ENCODE data around the gene MACROD2. TPM values are rescaled to one million over a fixed set of nuclear protein-coding genes. Genes with fewer than 3 reads are reported as not detected.

MACROD2 gene
- total and polyA plus RNA-seq, 11 donors, result 0.54 to 5.4 (median 2.4) TPM

- TF ChIP-seq, protein P1, sequence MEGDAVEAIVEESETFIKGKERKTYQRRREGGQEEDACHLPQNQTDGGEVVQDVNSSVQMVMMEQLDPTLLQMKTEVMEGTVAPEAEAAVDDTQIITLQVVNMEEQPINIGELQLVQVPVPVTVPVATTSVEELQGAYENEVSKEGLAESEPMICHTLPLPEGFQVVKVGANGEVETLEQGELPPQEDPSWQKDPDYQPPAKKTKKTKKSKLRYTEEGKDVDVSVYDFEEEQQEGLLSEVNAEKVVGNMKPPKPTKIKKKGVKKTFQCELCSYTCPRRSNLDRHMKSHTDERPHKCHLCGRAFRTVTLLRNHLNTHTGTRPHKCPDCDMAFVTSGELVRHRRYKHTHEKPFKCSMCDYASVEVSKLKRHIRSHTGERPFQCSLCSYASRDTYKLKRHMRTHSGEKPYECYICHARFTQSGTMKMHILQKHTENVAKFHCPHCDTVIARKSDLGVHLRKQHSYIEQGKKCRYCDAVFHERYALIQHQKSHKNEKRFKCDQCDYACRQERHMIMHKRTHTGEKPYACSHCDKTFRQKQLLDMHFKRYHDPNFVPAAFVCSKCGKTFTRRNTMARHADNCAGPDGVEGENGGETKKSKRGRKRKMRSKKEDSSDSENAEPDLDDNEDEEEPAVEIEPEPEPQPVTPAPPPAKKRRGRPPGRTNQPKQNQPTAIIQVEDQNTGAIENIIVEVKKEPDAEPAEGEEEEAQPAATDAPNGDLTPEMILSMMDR (IDR thresholded peaks at IDR 0.05), result no peak
- no peak for TF ChIP-seq POLR2A (IDR thresholded peaks at IDR 0.05)
- Histone ChIP-seq H3K4me3 (no peak overlapping the region), H3K4me1 (no peaks in the 10 kb centered on the region), H3K36me3 (no peaks in the 10 kb centered on the region), H3K27me3 (no peaks in the 10 kb centered on the region), H3K9me3 (peaks cover 0 to 3% (median 0%) of the 10 kb centered on the region in 12 donors), H3K27ac (no peak overlapping the region)
- DNase-seq (no peak), ATAC-seq (no peak)
- intact Hi-C loops (cut with DNase I), result no loop called here
- WGBS, 4 donors, result 79 to 91% (median 84%) methylated on average over 2 of the region's 2 CpGs
Measured at GRCh38 chr20:14879020-14879697, 883.8 kb downstream of the MACROD2 start.

DNA sequence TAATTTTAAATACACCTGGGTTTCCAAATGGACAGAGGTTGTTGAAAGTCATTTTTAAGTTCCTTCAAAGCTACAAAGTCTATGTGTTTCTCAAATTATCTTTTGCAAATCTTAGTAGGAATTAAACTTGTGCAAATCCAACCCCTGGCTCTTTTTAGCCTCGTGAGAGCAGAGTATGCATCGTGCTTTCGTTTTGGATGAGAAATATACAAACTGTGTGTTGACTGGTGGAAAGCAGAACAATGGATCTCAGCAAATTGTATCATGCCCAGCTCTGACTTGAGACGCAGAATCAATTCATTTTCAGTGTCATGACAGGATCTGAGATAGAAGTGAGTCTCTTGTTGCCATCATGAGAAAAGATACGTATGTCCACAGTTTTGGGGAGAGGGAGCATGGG lies 884.5 kb downstream of the MACROD2 start:
- TF ChIP-seq, protein P1 (IDR thresholded peaks at IDR 0.05), result no peak
- no peak for TF ChIP-seq POLR2A (IDR thresholded peaks at IDR 0.05)
- DNase-seq (no peak), ATAC-seq (no peak)
- Histone ChIP-seq H3K27ac (no peak overlapping the region), H3K9me3 (peaks cover 0 to 3% (median 0%) of the 10 kb centered on the region in 12 donors), H3K4me1 (no peaks in the 10 kb centered on the region), H3K36me3 (no peaks in the 10 kb centered on the region), H3K4me3 (no peak overlapping the region), H3K27me3 (no peaks in the 10 kb centered on the region)
- WGBS, 4 donors, result 80 to 82% (median 81%) methylated on average over 5 of the region's 5 CpGs
- intact Hi-C loops (cut with DNase I), result no loop called here

GRCh38 chr20:14881518-14881917 lies 886.2 kb downstream of the MACROD2 start:
- H3K4me3 ChIP-seq, result no peak overlapping the region
- H3K4me1 ChIP-seq, result no peaks in the 10 kb centered on the region
- DNase-seq (no peak), ATAC-seq (no peak)
- no peaks in the 10 kb centered on the region for H3K36me3 ChIP-seq
- WGBS, 4 donors, result 80 to 95% (median 83%) methylated on average over 2 of the region's 2 CpGs
- no peak for TF ChIP-seq POLR2A (IDR thresholded peaks at IDR 0.05)
- TF ChIP-seq, protein P1 (IDR thresholded peaks at IDR 0.05), result no peak
- intact Hi-C loops (cut with DNase I), result no loop called here
- H3K27me3 ChIP-seq, result no peaks in the 10 kb centered on the region
- H3K9me3 ChIP-seq, result peaks cover 0 to 3% (median 0%) of the 10 kb centered on the region in 12 donors
- no peak overlapping the region for H3K27ac ChIP-seq

DNA sequence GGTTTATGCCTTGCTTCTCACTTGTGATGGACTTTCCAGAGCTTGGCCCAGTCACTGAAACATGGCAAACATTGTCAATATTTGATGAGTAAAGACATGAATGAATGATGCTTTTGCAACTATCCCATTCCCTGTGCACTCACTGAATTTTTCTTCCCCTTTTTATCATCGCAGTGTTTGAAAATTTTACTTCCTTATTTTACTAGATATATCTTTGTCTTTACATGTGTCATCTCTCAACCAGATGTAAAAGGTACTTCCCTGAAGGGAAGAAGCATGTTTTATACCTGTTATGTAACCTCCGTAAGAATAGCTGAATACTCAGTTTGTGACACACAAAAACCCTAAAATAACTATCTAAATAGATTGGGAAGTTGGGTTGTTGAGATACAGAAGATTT lies 886.8 kb downstream of the MACROD2 start:
- no peak overlapping the region for H3K4me3 ChIP-seq
- TF ChIP-seq, protein P1 (IDR thresholded peaks at IDR 0.05), result no peak
- TF ChIP-seq POLR2A (IDR thresholded peaks at IDR 0.05), result no peak
- no peaks in the 10 kb centered on the region for H3K4me1 ChIP-seq
- no peaks in the 10 kb centered on the region for H3K36me3 ChIP-seq
- ATAC-seq (no peak), DNase-seq (no peak)
- H3K9me3 ChIP-seq, result no peaks in the 10 kb centered on the region
- intact Hi-C loops (cut with DNase I), result no loop called here
- 70 to 86% (median 79%) methylated on average over 2 of the region's 2 CpGs for WGBS, 4 donors
- no peaks in the 10 kb centered on the region for H3K27me3 ChIP-seq
- no peak overlapping the region for H3K27ac ChIP-seq
